Measurements from ENCODE around the gene PUSL1.

PUSL1 gene

DNA sequence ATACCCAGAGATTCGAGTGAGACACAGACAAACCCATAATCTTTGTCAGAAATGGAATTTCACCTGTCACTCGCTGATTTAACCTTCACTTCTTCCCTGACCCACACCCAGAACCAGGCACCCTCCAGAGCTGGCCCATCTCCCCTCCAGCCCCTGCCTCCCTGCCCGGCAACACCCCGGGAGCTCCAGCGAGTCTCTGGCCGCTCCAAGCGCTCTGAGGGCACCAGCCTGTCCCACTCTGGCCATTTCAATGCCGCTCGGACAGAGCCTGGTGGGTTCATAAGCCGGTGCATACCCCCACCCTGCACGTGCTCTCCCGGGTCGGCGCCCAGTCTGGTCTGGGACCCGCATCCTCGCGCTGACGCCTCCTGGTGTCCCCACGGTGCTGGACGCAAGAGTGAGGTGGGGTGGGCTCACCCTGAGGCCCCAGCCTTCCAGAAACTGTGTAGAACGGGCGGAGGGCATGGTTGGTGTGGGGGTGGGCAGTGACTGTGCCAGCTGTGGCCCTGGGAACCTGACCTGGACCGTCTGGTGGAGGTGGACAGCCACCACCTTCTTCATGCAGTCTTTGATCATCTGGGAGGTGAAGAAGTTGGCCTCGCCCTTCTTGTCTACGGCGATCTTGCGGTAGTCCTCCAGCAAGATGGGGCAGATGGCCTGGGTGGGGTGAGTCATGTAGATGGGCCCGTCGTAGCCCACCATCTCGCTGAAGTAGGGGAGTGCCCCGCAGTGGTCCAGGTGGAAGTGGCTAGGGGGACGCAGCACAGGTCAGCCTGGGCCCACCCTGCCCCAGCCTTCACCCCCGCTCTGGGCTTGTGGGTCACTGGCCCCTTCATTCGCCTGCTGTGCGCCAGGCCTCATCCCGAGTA is 10.6 kb downstream of the PUSL1 start:
- no peak for DNase-seq (ENCODE audit: low spot score)
- TF ChIP-seq, protein P1, sequence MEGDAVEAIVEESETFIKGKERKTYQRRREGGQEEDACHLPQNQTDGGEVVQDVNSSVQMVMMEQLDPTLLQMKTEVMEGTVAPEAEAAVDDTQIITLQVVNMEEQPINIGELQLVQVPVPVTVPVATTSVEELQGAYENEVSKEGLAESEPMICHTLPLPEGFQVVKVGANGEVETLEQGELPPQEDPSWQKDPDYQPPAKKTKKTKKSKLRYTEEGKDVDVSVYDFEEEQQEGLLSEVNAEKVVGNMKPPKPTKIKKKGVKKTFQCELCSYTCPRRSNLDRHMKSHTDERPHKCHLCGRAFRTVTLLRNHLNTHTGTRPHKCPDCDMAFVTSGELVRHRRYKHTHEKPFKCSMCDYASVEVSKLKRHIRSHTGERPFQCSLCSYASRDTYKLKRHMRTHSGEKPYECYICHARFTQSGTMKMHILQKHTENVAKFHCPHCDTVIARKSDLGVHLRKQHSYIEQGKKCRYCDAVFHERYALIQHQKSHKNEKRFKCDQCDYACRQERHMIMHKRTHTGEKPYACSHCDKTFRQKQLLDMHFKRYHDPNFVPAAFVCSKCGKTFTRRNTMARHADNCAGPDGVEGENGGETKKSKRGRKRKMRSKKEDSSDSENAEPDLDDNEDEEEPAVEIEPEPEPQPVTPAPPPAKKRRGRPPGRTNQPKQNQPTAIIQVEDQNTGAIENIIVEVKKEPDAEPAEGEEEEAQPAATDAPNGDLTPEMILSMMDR (IDR thresholded peaks at IDR 0.05; ENCODE audit: extremely low read depth, missing control alignments) = no peak

DNA sequence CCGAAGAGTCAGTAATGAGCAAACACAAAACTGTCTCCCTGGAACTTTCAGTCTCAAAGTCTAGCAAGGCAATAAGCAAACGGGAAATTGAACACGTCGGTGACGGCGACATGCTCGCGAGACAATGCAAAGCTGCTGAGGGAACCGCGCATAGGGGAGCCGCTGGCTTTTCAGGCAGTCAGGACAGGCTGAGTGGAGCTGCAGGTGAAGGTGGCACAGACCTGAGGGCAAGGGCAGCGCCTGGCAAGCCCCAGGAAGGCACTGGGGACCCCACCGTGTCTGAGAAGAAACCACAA is 11.2 kb downstream of the PUSL1 start:
- no peak for DNase-seq (ENCODE audit: low spot score)
- TF ChIP-seq, protein P1 (IDR thresholded peaks at IDR 0.05; ENCODE audit: extremely low read depth, missing control alignments) = no peak

DNA sequence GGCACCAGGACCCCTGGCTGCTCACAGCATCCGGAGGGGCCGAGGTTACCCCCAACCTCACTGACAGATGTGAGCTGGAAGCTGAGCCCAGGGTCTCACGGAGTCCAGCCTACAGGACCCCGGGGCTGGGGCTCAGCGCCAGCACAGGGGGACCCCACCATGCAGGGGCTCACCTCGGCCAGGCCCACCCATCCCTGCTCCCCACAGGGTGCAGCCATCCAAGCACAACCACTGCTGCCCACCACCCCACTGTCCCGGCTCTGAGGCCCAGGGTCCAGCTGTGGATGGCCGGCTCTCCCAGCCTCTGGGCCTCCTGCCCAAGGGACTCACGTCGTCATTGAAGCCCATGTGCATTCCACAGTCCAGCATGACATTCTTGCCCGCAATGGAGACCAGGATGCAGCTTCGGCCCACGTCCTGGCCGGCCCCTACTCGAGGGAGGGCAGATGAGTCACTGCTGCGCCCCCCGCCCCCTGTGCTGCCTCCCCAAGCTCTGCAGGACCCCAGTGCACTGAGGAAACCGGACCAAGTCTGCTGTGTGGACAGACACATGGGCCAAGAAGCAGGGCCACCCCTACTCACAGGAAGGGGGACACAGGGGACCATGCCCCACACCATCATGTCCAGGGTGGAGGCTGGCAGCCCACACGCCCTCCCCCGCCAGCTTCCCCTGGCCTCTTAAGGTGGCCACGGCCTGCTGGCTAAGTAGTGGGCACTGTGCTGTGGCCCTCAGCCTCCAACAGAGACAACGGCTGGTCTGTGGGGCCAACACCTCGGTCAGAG is 12.5 kb downstream of the PUSL1 start:
- TF ChIP-seq, protein P1 (IDR thresholded peaks at IDR 0.05; ENCODE audit: extremely low read depth, missing control alignments) = no peak
- no peak for DNase-seq (ENCODE audit: low spot score)

GRCh38 chr1:1321477-1321876 is 13.1 kb downstream of the PUSL1 start:
- TF ChIP-seq, protein P1 (IDR thresholded peaks at IDR 0.05; ENCODE audit: extremely low read depth, missing control alignments) = no peak
- no peak for DNase-seq (ENCODE audit: low spot score)

DNA sequence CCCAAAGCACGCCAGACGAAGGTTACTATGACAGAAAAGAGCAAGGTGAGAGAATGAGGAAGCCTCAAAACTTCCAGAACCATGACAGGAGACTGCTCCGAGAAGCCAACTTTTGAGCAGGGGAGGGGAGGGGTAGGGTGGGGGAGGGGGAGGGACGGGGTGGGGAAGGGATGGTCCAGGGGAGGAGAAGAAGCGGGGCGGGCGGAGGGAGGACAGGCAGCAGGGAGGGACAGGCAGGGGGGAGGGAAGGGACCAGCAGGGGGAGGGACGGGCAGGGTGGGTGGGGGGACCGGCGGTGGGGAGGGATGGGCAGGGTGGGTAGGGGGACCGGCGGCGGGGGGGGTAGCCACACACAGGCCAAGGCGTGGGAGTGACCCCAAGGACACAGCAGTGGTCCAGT is 14.0 kb downstream of the PUSL1 start:
- no peak for DNase-seq (ENCODE audit: low spot score)
- TF ChIP-seq, protein P1 (IDR thresholded peaks at IDR 0.05; ENCODE audit: extremely low read depth, missing control alignments) = no peak

DNA sequence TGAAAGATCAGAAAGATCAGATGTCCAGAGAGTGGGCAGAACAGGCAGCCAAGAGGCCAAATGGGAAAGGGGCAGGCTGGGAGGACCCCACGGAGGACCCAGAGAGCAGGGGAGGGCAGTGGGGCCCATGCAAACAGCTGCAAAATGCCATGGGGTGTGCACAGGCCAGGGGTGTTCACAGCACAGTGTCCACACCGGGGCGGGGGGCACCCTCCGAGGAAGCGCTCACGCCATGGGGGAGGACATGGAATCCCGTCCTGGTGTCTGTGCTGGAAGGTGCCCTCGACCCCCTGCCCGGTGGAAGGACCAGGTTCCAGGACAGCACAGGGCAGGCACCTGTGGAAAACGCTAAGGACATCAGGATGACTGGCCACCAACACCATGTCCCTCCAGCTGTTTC is 14.6 kb downstream of the PUSL1 start:
- TF ChIP-seq, protein P1 (IDR thresholded peaks at IDR 0.05; ENCODE audit: extremely low read depth, missing control alignments) = no peak
- no peak for DNase-seq (ENCODE audit: low spot score)

- TF ChIP-seq, protein P1 (IDR thresholded peaks at IDR 0.05; ENCODE audit: extremely low read depth, missing control alignments) = no peak
- no peak for DNase-seq (ENCODE audit: low spot score)
These were observed 15.7 kb downstream of the PUSL1 start for GRCh38 chr1:1324084-1324523.

Data from GM20000 (cell line).